Hepatocyte (in vitro differentiated cells): ENCODE results near the gene FER1L5. TPM values are rescaled to one million over a fixed set of nuclear protein-coding genes. Genes with fewer than 3 reads are reported as not detected.

Source experiments
- DNase-seq: peaks from one replicate; pipeline ENCODE4 v3.0.0-alpha.2; 2016; ENCODE audit warnings: low spot score
- H2AFZ ChIP-seq: fragments of 200-600 bp; sonication (generic); 2 replicates; pipeline ENCODE4 v1.6.0; 2016; ENCODE audit warnings: antibody characterized with exemption, mild to moderate bottlenecking
- H3K27ac ChIP-seq: fragments of 200-600 bp; sonication (generic); 2 replicates; pipeline ENCODE4 v1.5.1; 2016; ENCODE audit warnings: mild to moderate bottlenecking
- H3K27me3 ChIP-seq: fragments of 200-600 bp; sonication (generic); 2 replicates; pipeline ENCODE4 v1.6.1; 2016
- H3K36me3 ChIP-seq: fragments of 200-600 bp; sonication (generic); replicated peaks from 2 replicates; pipeline ENCODE4 v1.5.1; 2016; ENCODE audit warnings: low read depth; ENCODE audit not compliant: insufficient read depth
- H3K4me1 ChIP-seq: fragments of 200-600 bp; sonication (generic); 2 replicates; pipeline ENCODE4 v1.5.1; 2016; ENCODE audit warnings: mild to moderate bottlenecking, moderate library complexity; ENCODE audit not compliant: insufficient read depth
- H3K4me2 ChIP-seq: fragments of 200-600 bp; sonication (generic); 2 replicates; pipeline ENCODE4 v1.6.0; 2016
- H3K4me3 ChIP-seq: fragments of 200-600 bp; sonication (generic); 2 replicates; pipeline ENCODE4 v1.5.1; 2016; ENCODE audit warnings: mild to moderate bottlenecking
- H3K79me2 ChIP-seq: fragments of 200-600 bp; sonication (generic); 2 replicates; pipeline ENCODE4 v1.6.0; 2017; ENCODE audit warnings: mild to moderate bottlenecking
- H3K9me2 ChIP-seq: fragments of 200-600 bp; sonication (generic); replicated peaks from 2 replicates; pipeline ENCODE4 v1.6.0; 2017; ENCODE audit warnings: mild to moderate bottlenecking; ENCODE audit not compliant: insufficient read depth
- H3K9me3 ChIP-seq: fragments of 200-600 bp; sonication (generic); 2 replicates; pipeline ENCODE4 v1.5.1; 2016; ENCODE audit warnings: low read depth, mild to moderate bottlenecking
- H4K20me1 ChIP-seq: fragments of 200-600 bp; sonication (generic); 2 replicates; pipeline ENCODE4 v1.6.0; 2016; ENCODE audit warnings: mild to moderate bottlenecking; ENCODE audit not compliant: insufficient read depth, poor library complexity, severe bottlenecking
- CTCF ChIP-seq: fragments of 200-600 bp; sonication (generic); IDR thresholded peaks from 2 replicates; pipeline ENCODE4 v1.5.1; 2016; ENCODE audit warnings: antibody characterized with exemption, mild to moderate bottlenecking; ENCODE audit not compliant: poor library complexity
- EZH2 ChIP-seq: fragments of 200-600 bp; sonication (generic); IDR thresholded peaks from 2 replicates; pipeline ENCODE4 v1.6.1; 2016; ENCODE audit warnings: antibody characterized with exemption, mild to moderate bottlenecking, borderline replicate concordance
- EZH2phosphoT487 ChIP-seq: fragments of 200-600 bp; sonication (generic); IDR thresholded peaks from one replicate; pipeline ENCODE4 v1.6.1; 2018; ENCODE audit warnings: antibody characterized with exemption, mild to moderate bottlenecking, low read depth, moderate library complexity; ENCODE audit not compliant: unreplicated experiment, severe bottlenecking
- WGBS: methylation state at CpG from one replicate; pipeline ENCODE4 v1.1.6; 2016; ENCODE audit warnings: low lambda C conversion rate; ENCODE audit errors: missing lambda C conversion rate; 5-methylcytosine and 5-hydroxymethylcytosine counted together
- polyA plus RNA-seq: library from polyadenylated mRNA; unstranded; fragments of >200 nt; fragmentation: Nextera tagmentation; extraction: Ambion mirVana; gene quantifications from 2 replicates; pipeline ENCODE4 v1.2.1, GENCODE V29; 2016
- total RNA-seq: library from RNA; depleted of rRNA; stranded (reverse); fragments of >200 nt; gene quantifications from 2 replicates; pipeline ENCODE4 v1.2.3, GENCODE V29; 2014

FER1L5 gene
- total and polyA plus RNA-seq, 2 experiments from 2014 or later = 0.10 to 0.33 TPM

- no peak for TF ChIP-seq EZH2
- no peak for TF ChIP-seq CTCF
- H2AFZ ChIP-seq = no peak overlapping the region
- DNase-seq = no peak
- H3K4me3 ChIP-seq = no peak overlapping the region
- H3K9me2 ChIP-seq = no peaks in the 10 kb centered on the region
- H3K79me2 ChIP-seq = no peaks in the 10 kb centered on the region
- no peaks in the 10 kb centered on the region for H3K27me3 ChIP-seq
- no peak overlapping the region for H3K4me2 ChIP-seq
- H3K4me1 ChIP-seq = no peaks in the 10 kb centered on the region
- H3K36me3 ChIP-seq = no peaks in the 10 kb centered on the region
- H3K27ac ChIP-seq = no peak overlapping the region
- no peaks in the 10 kb centered on the region for H4K20me1 ChIP-seq
- H3K9me3 ChIP-seq = no peaks in the 10 kb centered on the region
Observed at GRCh38 chr2:96656540-96656939, 14.0 kb downstream of the FER1L5 start.

DNA sequence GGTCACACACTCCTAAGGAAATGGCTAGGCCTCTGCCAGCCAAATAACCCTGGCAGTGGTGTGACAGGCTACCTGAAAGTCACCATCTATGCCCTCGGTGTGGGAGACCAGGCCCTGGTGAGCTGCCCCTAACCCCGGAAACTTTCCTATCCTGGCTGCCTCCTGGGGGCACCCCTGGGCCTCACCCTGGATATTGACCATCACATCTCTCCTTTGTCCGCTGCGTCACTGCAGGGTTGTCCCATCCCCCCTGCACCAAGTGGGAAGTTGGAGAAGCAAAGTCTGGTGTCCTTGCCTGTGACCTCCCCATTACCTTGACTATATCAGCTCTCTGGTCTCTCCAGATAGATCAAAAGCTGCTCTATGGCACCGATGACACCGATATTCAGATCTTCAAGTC lies 18.8 kb downstream of the FER1L5 start:
- Histone ChIP-seq H3K9me2 (no peaks in the 10 kb centered on the region), H3K4me2 (no peak overlapping the region), H3K9me3 (no peaks in the 10 kb centered on the region), H3K4me3 (no peak overlapping the region), H4K20me1 (no peaks in the 10 kb centered on the region), H2AFZ (no peak overlapping the region), H3K27me3 (no peaks in the 10 kb centered on the region), H3K27ac (no peak overlapping the region), H3K4me1 (peaks cover 4% of the 10 kb centered on the region), H3K36me3 (no peaks in the 10 kb centered on the region), H3K79me2 (no peaks in the 10 kb centered on the region)
- no peak for DNase-seq
- TF ChIP-seq EZH2phosphoT487 (no peak), CTCF (no peak)
- WGBS = 89% methylated on average over 6 of the region's 6 CpGs

- Histone ChIP-seq H2AFZ (no peak overlapping the region), H3K36me3 (no peaks in the 10 kb centered on the region), H3K4me1 (peaks cover 4% of the 10 kb centered on the region), H3K79me2 (no peaks in the 10 kb centered on the region), H3K4me3 (no peak overlapping the region), H3K9me2 (no peaks in the 10 kb centered on the region), H3K27ac (no peak overlapping the region), H4K20me1 (no peaks in the 10 kb centered on the region), H3K4me2 (no peak overlapping the region), H3K27me3 (no peaks in the 10 kb centered on the region), H3K9me3 (no peaks in the 10 kb centered on the region)
- TF ChIP-seq CTCF (no peak), EZH2 (no peak), EZH2phosphoT487 (no peak)
- no peak for DNase-seq
- WGBS = 95% methylated on average over 9 of the region's 9 CpGs
Observed at GRCh38 chr2:96662360-96662759, 19.8 kb downstream of the FER1L5 start.

DNA sequence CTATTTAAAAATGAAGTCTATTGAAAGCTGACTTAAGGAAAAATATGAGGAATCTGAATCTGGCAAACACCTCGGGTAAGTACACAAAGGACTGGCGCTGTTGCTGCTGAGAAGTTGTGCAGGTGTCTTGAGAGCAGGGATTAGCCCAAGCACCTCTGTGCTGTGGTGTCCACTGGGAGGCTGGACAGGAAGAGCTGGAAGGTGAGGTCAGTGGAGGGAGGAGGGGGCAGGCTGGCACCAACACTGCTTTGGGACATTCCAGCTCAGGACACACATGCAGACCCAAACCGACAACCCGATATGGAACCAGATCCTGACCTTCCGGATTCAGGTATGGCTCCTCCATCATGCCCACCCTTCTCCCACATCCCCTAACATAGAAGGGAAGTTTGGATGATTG lies 20.6 kb downstream of the FER1L5 start:
- H3K27ac ChIP-seq = no peak overlapping the region
- no peak for DNase-seq
- H4K20me1 ChIP-seq = no peaks in the 10 kb centered on the region
- H3K4me2 ChIP-seq = no peak overlapping the region
- WGBS = 88% methylated on average over 5 of the region's 5 CpGs
- H3K36me3 ChIP-seq = no peaks in the 10 kb centered on the region
- no peak overlapping the region for H2AFZ ChIP-seq
- no peak for TF ChIP-seq EZH2
- no peak for TF ChIP-seq CTCF
- TF ChIP-seq EZH2phosphoT487 = no peak
- H3K79me2 ChIP-seq = no peaks in the 10 kb centered on the region
- peaks cover 4% of the 10 kb centered on the region for H3K4me1 ChIP-seq
- H3K9me2 ChIP-seq = no peaks in the 10 kb centered on the region
- H3K27me3 ChIP-seq = no peaks in the 10 kb centered on the region
- no peak overlapping the region for H3K4me3 ChIP-seq
- no peaks in the 10 kb centered on the region for H3K9me3 ChIP-seq
